Measurements from ENCODE around the gene DENND6B.

DNA sequence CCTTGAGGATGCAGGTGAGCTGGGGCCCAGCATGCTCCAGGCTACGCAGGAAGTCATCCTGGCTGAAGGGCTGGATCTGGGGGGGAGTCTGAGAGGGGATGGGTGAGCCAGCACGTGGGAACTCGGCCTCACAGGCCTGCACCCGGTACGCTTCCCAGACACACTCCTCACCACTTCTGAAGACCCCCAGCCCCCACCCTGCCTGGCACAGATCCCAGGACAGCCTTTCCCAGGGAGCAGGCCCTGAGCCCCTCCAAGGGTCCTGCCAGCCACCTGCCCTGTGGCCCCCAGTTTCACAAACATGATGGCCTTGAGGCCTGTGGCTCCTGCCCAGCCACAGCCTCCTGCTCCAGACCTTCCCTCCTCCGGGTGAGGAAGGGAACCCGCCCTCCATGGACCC, 13.8 kb downstream of the DENND6B start:
- TF ChIP-seq, protein P1, sequence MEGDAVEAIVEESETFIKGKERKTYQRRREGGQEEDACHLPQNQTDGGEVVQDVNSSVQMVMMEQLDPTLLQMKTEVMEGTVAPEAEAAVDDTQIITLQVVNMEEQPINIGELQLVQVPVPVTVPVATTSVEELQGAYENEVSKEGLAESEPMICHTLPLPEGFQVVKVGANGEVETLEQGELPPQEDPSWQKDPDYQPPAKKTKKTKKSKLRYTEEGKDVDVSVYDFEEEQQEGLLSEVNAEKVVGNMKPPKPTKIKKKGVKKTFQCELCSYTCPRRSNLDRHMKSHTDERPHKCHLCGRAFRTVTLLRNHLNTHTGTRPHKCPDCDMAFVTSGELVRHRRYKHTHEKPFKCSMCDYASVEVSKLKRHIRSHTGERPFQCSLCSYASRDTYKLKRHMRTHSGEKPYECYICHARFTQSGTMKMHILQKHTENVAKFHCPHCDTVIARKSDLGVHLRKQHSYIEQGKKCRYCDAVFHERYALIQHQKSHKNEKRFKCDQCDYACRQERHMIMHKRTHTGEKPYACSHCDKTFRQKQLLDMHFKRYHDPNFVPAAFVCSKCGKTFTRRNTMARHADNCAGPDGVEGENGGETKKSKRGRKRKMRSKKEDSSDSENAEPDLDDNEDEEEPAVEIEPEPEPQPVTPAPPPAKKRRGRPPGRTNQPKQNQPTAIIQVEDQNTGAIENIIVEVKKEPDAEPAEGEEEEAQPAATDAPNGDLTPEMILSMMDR (IDR thresholded peaks at IDR 0.05): no peak
- no peak for TF ChIP-seq POLR2A (IDR thresholded peaks at IDR 0.05)
